Measurements from ENCODE around the gene STXBP5L. TPM values are rescaled to one million over a fixed set of nuclear protein-coding genes. Genes with fewer than 3 reads are reported as not detected.
"Not testable (repeated sequence)": the region's sequence is repeated elsewhere in the genome, so short reads cannot be mapped to it uniquely, and the experiment has no call there.

The STXBP5L gene
- total RNA-seq, 1 donor from 2014 or later = not detected

- Histone ChIP-seq H3K27ac (no peak overlapping the region), H3K9me3 (no peaks in the 10 kb centered on the region), H3K4me1 (no peaks in the 10 kb centered on the region), H3K36me3 (no peaks in the 10 kb centered on the region), H3K4me3 (no peak overlapping the region), H3K27me3 (no peaks in the 10 kb centered on the region)
- no peak for TF ChIP-seq CTCF (IDR thresholded peaks at IDR 0.05)
- DNase-seq = no peak
- intact Hi-C loops (cut with DNase I) = no loop called here
- no peak for ATAC-seq
Observed at GRCh38 chr3:121324320-121324719, 416.3 kb downstream of the STXBP5L start.

GRCh38 chr3:121330118-121330517 is 422.1 kb downstream of the STXBP5L start:
- TF ChIP-seq CTCF (IDR thresholded peaks at IDR 0.05) = no peak
- Histone ChIP-seq H3K36me3 (no peaks in the 10 kb centered on the region), H3K4me3 (no peak overlapping the region), H3K27me3 (no peaks in the 10 kb centered on the region), H3K9me3 (no peaks in the 10 kb centered on the region), H3K27ac (no peak overlapping the region), H3K4me1 (no peaks in the 10 kb centered on the region)
- no peak for ATAC-seq
- DNase-seq = no peak
- intact Hi-C loops (cut with DNase I) = no loop called here

GRCh38 chr3:121330634-121331033 is 422.6 kb downstream of the STXBP5L start:
- intact Hi-C loops (cut with DNase I) = no loop called here
- H3K9me3 ChIP-seq = no peaks in the 10 kb centered on the region
- H3K36me3 ChIP-seq = no peaks in the 10 kb centered on the region
- H3K27ac ChIP-seq = no peak overlapping the region
- H3K4me1 ChIP-seq = no peaks in the 10 kb centered on the region
- no peak for ATAC-seq
- no peak overlapping the region for H3K4me3 ChIP-seq
- no peak for TF ChIP-seq CTCF (IDR thresholded peaks at IDR 0.05)
- DNase-seq = no peak
- no peaks in the 10 kb centered on the region for H3K27me3 ChIP-seq

- H3K4me1 ChIP-seq; H3K27me3 ChIP-seq; H3K9me3 ChIP-seq; H3K27ac ChIP-seq; DNase-seq; intact Hi-C loops (cut with DNase I); H3K36me3 ChIP-seq; ATAC-seq; H3K4me3 ChIP-seq: not testable (repeated sequence)
Observed at GRCh38 chr3:121355960-121356359, 448.0 kb downstream of the STXBP5L start.

- TF ChIP-seq CTCF (IDR thresholded peaks at IDR 0.05) = no peak
- Histone ChIP-seq H3K4me3 (no peak overlapping the region), H3K9me3 (no peaks in the 10 kb centered on the region), H3K27ac (no peak overlapping the region), H3K27me3 (no peaks in the 10 kb centered on the region), H3K36me3 (no peaks in the 10 kb centered on the region), H3K4me1 (no peaks in the 10 kb centered on the region)
- ATAC-seq (no peak), DNase-seq (no peak)
- intact Hi-C loops (cut with DNase I) = no loop called here
Observed at GRCh38 chr3:121362035-121362734, 454.2 kb downstream of the STXBP5L start.

GRCh38 chr3:121388308-121388707 is 480.3 kb downstream of the STXBP5L start:
- ATAC-seq; H3K4me1 ChIP-seq; H3K9me3 ChIP-seq; H3K27me3 ChIP-seq; intact Hi-C loops (cut with DNase I); H3K36me3 ChIP-seq; DNase-seq; H3K27ac ChIP-seq; H3K4me3 ChIP-seq: not testable (repeated sequence)

- H3K27ac ChIP-seq; H3K36me3 ChIP-seq; DNase-seq; H3K4me3 ChIP-seq; H3K4me1 ChIP-seq; H3K9me3 ChIP-seq; ATAC-seq; H3K27me3 ChIP-seq; intact Hi-C loops (cut with DNase I): not testable (repeated sequence)
Observed at GRCh38 chr3:121395967-121396366, 488.0 kb downstream of the STXBP5L start.

GRCh38 chr3:121398051-121398450 is 490.0 kb downstream of the STXBP5L start:
- H3K4me1 ChIP-seq; ATAC-seq; H3K27ac ChIP-seq; DNase-seq; H3K36me3 ChIP-seq; H3K4me3 ChIP-seq; H3K27me3 ChIP-seq; H3K9me3 ChIP-seq; intact Hi-C loops (cut with DNase I): not testable (repeated sequence)

Data from upper lobe of right lung (tissue), 1 donor.